Ishikawa (cell line): ENCODE data around the gene C19orf73.
A peak's percentile ranks its signal among the peaks of the same experiment; 100 is the strongest.

Experiments
- CEBPB ChIP-seq: IDR thresholded peaks from 2 replicates; pipeline ENCODE4 v1.6.1; 2012
- CREB1 ChIP-seq: IDR thresholded peaks from 2 replicates; pipeline ENCODE4 v1.6.1; 2012; ENCODE audit warnings: low read depth
- EGR1 ChIP-seq: IDR thresholded peaks from 2 replicates; pipeline ENCODE4 v1.6.1; 2012
- EP300 ChIP-seq: IDR thresholded peaks from 2 replicates; pipeline ENCODE4 v1.6.1; 2012; ENCODE audit warnings: borderline replicate concordance
- FOXM1 ChIP-seq: IDR thresholded peaks from 2 replicates; pipeline ENCODE4 v1.6.1; 2012; ENCODE audit warnings: low read depth, borderline replicate concordance
- MAX ChIP-seq: IDR thresholded peaks from 2 replicates; pipeline ENCODE4 v1.6.1; 2012
- NFIC ChIP-seq: IDR thresholded peaks from 2 replicates; pipeline ENCODE4 v1.6.1; 2012
- RAD21 ChIP-seq: IDR thresholded peaks from 2 replicates; pipeline ENCODE4 v1.6.1; 2012; ENCODE audit warnings: low read depth
- TAF1 ChIP-seq: IDR thresholded peaks from 2 replicates; pipeline ENCODE4 v1.6.1; 2012; ENCODE audit warnings: low read depth, mild to moderate bottlenecking
- TCF12 ChIP-seq: IDR thresholded peaks from 2 replicates; pipeline ENCODE4 v1.6.1; 2012; ENCODE audit warnings: low read depth
- TEAD4 ChIP-seq: IDR thresholded peaks from 2 replicates; pipeline ENCODE4 v1.6.1; 2012
- YY1 ChIP-seq: IDR thresholded peaks from 2 replicates; pipeline ENCODE4 v1.6.1; 2012; ENCODE audit warnings: low read depth
- ZBTB7A ChIP-seq: IDR thresholded peaks from 2 replicates; pipeline ENCODE4 v1.6.1; 2012; ENCODE audit warnings: low read depth
- TF ChIP-seq, protein P1 (sequence below): IDR thresholded peaks from 2 replicates; pipeline ENCODE4 v1.6.1; 2012; ENCODE audit warnings: low read depth, mild to moderate bottlenecking
- TF ChIP-seq, protein P2 (sequence below): IDR thresholded peaks from 2 replicates; pipeline ENCODE4 v1.6.1; 2012

The C19orf73 gene

DNA sequence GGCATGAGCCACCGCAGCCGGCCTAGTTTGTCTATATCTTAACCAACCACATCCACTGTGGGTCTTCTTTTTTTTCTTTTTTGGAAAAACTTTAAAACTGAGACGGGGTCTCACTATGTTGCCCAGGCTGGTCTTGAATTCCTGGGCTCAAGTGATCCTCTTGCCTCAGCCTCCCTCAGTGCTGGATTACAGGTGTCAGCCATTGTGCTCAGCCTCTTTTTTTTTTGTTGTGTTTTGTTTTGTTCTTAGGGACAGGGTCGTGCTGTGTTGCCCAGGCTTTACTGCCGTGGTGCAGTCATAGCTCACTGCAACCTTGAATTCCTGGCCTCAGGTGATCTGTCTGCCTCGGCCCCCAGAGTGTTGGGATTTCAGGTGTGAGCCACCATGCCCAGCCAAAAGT, 26.3 kb downstream of the C19orf73 start:
- TF ChIP-seq CREB1 (no peak), TAF1 (no peak), TEAD4 (no peak), EP300 (no peak), YY1 (no peak), RAD21 (no peak), EGR1 (no peak)
- TF ChIP-seq, protein P1, sequence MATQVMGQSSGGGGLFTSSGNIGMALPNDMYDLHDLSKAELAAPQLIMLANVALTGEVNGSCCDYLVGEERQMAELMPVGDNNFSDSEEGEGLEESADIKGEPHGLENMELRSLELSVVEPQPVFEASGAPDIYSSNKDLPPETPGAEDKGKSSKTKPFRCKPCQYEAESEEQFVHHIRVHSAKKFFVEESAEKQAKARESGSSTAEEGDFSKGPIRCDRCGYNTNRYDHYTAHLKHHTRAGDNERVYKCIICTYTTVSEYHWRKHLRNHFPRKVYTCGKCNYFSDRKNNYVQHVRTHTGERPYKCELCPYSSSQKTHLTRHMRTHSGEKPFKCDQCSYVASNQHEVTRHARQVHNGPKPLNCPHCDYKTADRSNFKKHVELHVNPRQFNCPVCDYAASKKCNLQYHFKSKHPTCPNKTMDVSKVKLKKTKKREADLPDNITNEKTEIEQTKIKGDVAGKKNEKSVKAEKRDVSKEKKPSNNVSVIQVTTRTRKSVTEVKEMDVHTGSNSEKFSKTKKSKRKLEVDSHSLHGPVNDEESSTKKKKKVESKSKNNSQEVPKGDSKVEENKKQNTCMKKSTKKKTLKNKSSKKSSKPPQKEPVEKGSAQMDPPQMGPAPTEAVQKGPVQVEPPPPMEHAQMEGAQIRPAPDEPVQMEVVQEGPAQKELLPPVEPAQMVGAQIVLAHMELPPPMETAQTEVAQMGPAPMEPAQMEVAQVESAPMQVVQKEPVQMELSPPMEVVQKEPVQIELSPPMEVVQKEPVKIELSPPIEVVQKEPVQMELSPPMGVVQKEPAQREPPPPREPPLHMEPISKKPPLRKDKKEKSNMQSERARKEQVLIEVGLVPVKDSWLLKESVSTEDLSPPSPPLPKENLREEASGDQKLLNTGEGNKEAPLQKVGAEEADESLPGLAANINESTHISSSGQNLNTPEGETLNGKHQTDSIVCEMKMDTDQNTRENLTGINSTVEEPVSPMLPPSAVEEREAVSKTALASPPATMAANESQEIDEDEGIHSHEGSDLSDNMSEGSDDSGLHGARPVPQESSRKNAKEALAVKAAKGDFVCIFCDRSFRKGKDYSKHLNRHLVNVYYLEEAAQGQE: no peak

DNA sequence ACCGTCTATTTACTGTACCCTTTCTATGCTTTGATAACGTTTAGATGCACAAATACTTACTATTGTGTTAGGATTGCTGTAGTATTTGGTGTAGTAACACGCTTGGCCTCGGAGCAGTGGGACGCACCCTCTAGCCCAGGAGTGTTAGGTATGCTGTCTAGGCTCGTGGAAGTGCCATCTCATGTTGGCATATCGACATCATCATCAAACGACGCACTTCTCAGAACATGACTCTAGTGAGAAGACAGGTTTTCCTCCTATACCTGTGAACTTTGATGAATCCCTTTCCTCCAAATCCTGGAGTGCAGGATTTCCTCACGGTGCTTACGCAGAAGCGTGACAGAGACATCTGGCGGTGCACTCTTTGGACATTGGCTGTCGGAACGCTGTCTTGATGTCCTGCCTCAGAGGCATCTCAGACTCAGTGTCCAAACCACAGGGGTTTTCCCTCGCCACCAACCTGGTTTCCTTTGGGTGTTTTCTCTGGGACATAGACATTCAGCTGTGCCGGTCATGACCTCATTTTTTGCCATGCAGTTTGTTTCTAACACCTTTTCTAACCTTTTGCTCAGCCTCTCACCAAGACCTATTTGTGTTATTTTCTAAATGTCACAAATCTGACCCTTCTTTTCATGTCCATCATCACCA, 27.4 kb downstream of the C19orf73 start:
- no peak for TF ChIP-seq FOXM1
- no peak for TF ChIP-seq TEAD4
- TF ChIP-seq CEBPB: no peak
- TF ChIP-seq EGR1: no peak
- TF ChIP-seq, protein P2, sequence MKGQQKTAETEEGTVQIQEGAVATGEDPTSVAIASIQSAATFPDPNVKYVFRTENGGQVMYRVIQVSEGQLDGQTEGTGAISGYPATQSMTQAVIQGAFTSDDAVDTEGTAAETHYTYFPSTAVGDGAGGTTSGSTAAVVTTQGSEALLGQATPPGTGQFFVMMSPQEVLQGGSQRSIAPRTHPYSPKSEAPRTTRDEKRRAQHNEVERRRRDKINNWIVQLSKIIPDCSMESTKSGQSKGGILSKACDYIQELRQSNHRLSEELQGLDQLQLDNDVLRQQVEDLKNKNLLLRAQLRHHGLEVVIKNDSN: no peak
- TF ChIP-seq YY1: no peak
- no peak for TF ChIP-seq CREB1

DNA sequence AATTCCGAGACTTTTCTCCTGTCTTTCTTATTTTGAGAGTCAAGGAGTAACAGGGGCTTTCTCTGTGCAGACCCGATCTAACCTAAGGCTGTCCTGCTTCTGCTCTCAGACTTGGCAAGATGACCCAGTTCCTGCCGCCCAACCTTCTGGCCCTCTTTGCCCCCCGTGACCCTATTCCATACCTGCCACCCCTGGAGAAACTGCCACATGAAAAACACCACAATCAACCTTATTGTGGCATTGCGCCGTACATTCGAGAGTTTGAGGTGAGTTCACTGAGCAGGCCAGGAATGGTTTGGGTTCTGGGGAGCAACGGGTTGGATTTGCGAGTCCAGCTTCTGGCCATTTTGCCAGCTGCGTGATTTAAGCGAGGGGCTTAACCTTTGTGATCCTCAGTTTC, 32.6 kb downstream of the C19orf73 start:
- no peak for TF ChIP-seq NFIC
- TF ChIP-seq RAD21: no peak
- no peak for TF ChIP-seq CEBPB
- no peak for TF ChIP-seq TAF1
- no peak for TF ChIP-seq TEAD4
- TF ChIP-seq CREB1: no peak
- TF ChIP-seq YY1: no peak
- TF ChIP-seq MAX: no peak
- no peak for TF ChIP-seq TCF12

- TF ChIP-seq FOXM1: no peak
- no peak for TF ChIP-seq YY1
- no peak for TF ChIP-seq EGR1
- TF ChIP-seq TCF12: no peak
- no peak for TF ChIP-seq ZBTB7A
- no peak for TF ChIP-seq RAD21
- TF ChIP-seq, protein P2: no peak
- TF ChIP-seq MAX: no peak
- TF ChIP-seq, protein P1: no peak
- TF ChIP-seq EP300: no peak
- TF ChIP-seq CEBPB: no peak
- no peak for TF ChIP-seq TEAD4
- TF ChIP-seq NFIC: no peak
- TF ChIP-seq TAF1: no peak
- no peak for TF ChIP-seq CREB1
These were observed 33.1 kb downstream of the C19orf73 start for GRCh38 chr19:49085868-49086232.

DNA sequence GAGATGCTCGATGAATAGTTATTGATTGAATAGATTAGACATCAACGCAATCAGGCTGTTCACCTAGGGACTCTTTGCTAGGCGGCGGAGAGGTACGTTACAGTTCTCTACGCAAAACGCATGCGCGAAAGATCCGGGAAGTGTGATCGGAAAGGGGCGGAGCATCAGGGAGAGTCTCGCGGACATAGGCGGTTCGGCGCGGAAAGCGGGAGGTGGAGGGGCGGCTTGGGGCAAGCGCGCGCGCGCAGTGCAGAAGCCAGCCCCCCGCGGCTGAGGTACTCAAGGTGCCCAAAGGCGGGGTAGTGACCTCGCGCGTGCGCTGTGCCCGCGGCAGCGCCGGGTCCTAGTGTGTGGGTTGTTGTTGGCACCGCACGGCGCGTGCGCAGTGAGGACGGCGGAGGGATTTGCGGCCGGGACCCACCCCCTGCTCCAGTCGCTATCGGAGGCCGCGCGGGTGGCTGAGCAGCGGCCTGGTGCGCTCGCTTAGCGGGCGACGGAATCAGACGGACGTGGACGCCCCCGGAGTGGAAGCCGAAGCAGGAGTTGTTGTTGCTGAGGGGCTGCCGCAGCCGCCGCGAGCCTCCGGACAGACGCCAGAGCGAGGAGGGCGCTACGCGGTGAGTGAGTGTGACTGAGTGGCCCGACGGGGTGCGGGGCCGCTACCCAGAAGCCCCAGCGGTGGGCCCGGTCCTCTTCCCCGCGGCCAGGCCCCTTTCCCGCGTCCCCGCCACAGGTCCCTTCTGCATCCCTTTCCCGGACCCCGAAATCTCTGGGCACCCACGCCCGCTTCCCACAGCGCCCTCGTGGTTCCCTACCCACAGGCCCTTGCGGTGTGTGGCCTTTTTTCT, 33.7 kb downstream of the C19orf73 start, which contains the start of gene SNRNP70:
TSS of gene SNRNP70 (plus strand) at position 432 of the 848 bp plus-strand sequence. CDS start 964 bp downstream, outside the sequence.
- no peak for TF ChIP-seq YY1
- TF ChIP-seq RAD21: no peak
- TF ChIP-seq FOXM1: 0 out of 2 replicates have a peak, but pooled peaks have one; percentile 51
- TF ChIP-seq CREB1: no peak
- 0 out of 2 replicates have a peak, but pooled peaks have one; percentile 1 for TF ChIP-seq ZBTB7A
- 0 out of 2 replicates have a peak, but pooled peaks have one; percentile 3 for TF ChIP-seq TEAD4
- TF ChIP-seq NFIC: peak; percentile 91
- TF ChIP-seq EGR1: peak; percentile 82
- peak; percentile 54 for TF ChIP-seq TCF12
- no peak for TF ChIP-seq CEBPB
- peak; percentile 15; the same call in 1 of the 2 replicates for TF ChIP-seq EP300
- peak; percentile 84 for TF ChIP-seq MAX
- TF ChIP-seq, protein P2: 0 out of 2 replicates have a peak, but pooled peaks have one; percentile 20
- TF ChIP-seq, protein P1: no peak
- TF ChIP-seq TAF1: peak; percentile 99
